OCI-LY7 (cell line): Measurements from ENCODE around the gene CASK.

ENCODE experiments used
- EZH2phosphoT487 ChIP-seq: fragments of 200-600 bp; sonication (generic); IDR thresholded peaks from 2 replicates; pipeline ENCODE4 v1.6.1; 2018; ENCODE audit warnings: low read depth, borderline replicate concordance, mild to moderate bottlenecking, mixed run types, antibody characterized with exemption, low read length, moderate library complexity, mixed read lengths
- TF ChIP-seq, protein P1 (sequence below): fragments of 200-600 bp; sonication (generic); conservative IDR thresholded peaks from 2 replicates; pipeline ENCODE4 v1.5.1; 2014; ENCODE audit warnings: mild to moderate bottlenecking, antibody characterized with exemption, low read length, moderate library complexity, mixed read lengths

DNA sequence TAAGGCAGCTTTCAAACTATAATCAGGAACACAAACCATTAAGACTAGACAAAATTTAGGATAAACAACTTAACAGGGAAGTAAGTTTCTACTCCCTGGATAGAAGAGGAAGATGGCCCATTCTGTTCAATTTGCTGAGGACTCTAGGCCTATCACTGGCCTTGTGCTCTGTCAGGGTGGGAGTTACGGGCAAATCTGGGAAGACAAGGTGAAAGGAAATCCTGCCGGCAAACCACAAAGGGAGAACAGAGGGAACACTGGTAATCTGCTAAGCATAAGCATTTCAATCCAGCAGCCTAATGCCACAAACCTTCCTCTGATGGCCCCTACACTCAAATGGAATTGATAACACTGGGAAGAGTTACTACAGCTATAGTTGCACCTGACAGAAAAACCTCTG is 191.1 kb downstream of the CASK start:
- TF ChIP-seq, protein P1, sequence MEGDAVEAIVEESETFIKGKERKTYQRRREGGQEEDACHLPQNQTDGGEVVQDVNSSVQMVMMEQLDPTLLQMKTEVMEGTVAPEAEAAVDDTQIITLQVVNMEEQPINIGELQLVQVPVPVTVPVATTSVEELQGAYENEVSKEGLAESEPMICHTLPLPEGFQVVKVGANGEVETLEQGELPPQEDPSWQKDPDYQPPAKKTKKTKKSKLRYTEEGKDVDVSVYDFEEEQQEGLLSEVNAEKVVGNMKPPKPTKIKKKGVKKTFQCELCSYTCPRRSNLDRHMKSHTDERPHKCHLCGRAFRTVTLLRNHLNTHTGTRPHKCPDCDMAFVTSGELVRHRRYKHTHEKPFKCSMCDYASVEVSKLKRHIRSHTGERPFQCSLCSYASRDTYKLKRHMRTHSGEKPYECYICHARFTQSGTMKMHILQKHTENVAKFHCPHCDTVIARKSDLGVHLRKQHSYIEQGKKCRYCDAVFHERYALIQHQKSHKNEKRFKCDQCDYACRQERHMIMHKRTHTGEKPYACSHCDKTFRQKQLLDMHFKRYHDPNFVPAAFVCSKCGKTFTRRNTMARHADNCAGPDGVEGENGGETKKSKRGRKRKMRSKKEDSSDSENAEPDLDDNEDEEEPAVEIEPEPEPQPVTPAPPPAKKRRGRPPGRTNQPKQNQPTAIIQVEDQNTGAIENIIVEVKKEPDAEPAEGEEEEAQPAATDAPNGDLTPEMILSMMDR, result no peak
- no peak for TF ChIP-seq EZH2phosphoT487
